Spleen (tissue), 7 donors: ENCODE results near the gene PLK5.

ENCODE experiments used
- POLR2AphosphoS5 ChIP-seq, 3 donors: sonication (generic); formaldehyde crosslinking; IDR thresholded peaks; one replicate each; pipeline ENCODE4 v1.5.1; 2017; ENCODE audit warnings: antibody characterized with exemption in 3 of 3
- TF ChIP-seq, protein P1 (sequence below), 11 experiments: fragments of 200-600 bp in 7 of 11; fragments of 450-650 bp in 4 of 11; sonication (generic) in 4 of 11; IDR thresholded peaks in 8 of 11; conservative IDR thresholded peaks in 3 of 11; 1 replicate in 7 of 11; 2 replicates in 4 of 11; pipeline versions ENCODE4 v1.4.0 to v1.8.0; 2016 to 2021; ENCODE audit warnings: antibody characterized with exemption in 11 of 11, inconsistent platforms in 4 of 11, mild to moderate bottlenecking in 1 of 11
- donor health status: DM: no; HTN: no; CAD: no; lungs with moderate emphysema.
- donor health status: DM: no; HTN: no; CAD: no.
- donor health status: DM: no; HTN: no; CAD: no.

DNA sequence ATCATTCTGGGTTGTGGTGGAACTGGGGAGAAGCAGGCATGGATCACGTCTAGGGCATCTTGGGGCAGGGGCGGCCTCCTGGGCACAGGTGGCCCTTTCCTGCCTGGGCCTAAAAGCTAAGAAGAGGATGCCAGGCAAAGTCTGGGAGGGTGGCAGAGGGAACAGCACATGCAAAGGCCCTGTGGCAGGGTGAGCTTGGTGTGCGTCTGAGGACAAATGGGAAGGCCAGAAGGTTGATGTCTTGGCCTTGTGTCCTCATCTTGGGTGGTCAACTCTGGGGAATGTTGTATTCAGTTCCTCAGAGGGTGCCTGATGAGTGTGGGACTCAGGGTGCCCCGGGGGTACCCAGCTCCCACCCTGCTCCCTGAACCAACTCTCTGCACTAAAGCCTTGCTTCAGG is 5.4 kb upstream of the PLK5 start:
- TF ChIP-seq, protein P1, sequence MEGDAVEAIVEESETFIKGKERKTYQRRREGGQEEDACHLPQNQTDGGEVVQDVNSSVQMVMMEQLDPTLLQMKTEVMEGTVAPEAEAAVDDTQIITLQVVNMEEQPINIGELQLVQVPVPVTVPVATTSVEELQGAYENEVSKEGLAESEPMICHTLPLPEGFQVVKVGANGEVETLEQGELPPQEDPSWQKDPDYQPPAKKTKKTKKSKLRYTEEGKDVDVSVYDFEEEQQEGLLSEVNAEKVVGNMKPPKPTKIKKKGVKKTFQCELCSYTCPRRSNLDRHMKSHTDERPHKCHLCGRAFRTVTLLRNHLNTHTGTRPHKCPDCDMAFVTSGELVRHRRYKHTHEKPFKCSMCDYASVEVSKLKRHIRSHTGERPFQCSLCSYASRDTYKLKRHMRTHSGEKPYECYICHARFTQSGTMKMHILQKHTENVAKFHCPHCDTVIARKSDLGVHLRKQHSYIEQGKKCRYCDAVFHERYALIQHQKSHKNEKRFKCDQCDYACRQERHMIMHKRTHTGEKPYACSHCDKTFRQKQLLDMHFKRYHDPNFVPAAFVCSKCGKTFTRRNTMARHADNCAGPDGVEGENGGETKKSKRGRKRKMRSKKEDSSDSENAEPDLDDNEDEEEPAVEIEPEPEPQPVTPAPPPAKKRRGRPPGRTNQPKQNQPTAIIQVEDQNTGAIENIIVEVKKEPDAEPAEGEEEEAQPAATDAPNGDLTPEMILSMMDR (IDR thresholded peaks at IDR 0.05 in 8 of 11, conservative IDR thresholded peaks at IDR 0.05 in 3 of 11), result no peak
- no peak for TF ChIP-seq POLR2AphosphoS5 (IDR thresholded peaks at IDR 0.05)
